Measurements from ENCODE around the gene NDUFAF8. TPM values are rescaled to one million over a fixed set of nuclear protein-coding genes. Genes with fewer than 3 reads are reported as not detected.
A peak's percentile ranks its signal among the peaks of the same experiment; 100 is the strongest.

The NDUFAF8 gene
- total and polyA plus RNA-seq, 8 donors: 14.5 to 185 (median 43.4) TPM; not detected in 1

- H3K4me1 ChIP-seq: peaks cover 15 to 21% (median 21%) of the 10 kb centered on the region in 4 donors
- intact Hi-C loops (cut with DNase I; ENCODE audit: low total_unique reads): no loop called here
- TF ChIP-seq EP300 (IDR thresholded peaks at IDR 0.05) (no peak), POLR2AphosphoS5 (IDR thresholded peaks at IDR 0.05) (no peak), POLR2A (IDR thresholded peaks at IDR 0.05) (no peak), CTCF (IDR thresholded peaks at IDR 0.05) (no peak)
- 86 to 91% (median 88%) methylated on average over 9 to 13 of the region's 13 CpGs for WGBS, 5 donors
- no peaks in the 10 kb centered on the region for H3K9me3 ChIP-seq
- H3K27me3 ChIP-seq: no peaks in the 10 kb centered on the region
- no peak for DNase-seq
- peaks cover 0 to 36% (median 24%) of the 10 kb centered on the region in 4 donors for H3K36me3 ChIP-seq
- H3K4me3 ChIP-seq: no peak overlapping the region
- H3K27ac ChIP-seq: no peak overlapping the region
Observed at GRCh38 chr17:81218459-81218858, 20.7 kb upstream of the NDUFAF8 start.

- no peak for DNase-seq
- H3K27ac ChIP-seq: no peak overlapping the region
- no peaks in the 10 kb centered on the region for H3K27me3 ChIP-seq
- WGBS, 5 donors: 93 to 98% (median 97%) methylated on average over 9 to 11 of the region's 11 CpGs
- intact Hi-C loops (cut with DNase I; ENCODE audit: low total_unique reads): no loop called here
- H3K36me3 ChIP-seq: peaks cover 0 to 36% (median 24%) of the 10 kb centered on the region in 4 donors
- TF ChIP-seq POLR2AphosphoS5 (IDR thresholded peaks at IDR 0.05) (no peak), EP300 (IDR thresholded peaks at IDR 0.05) (no peak), POLR2A (IDR thresholded peaks at IDR 0.05) (no peak), CTCF (IDR thresholded peaks at IDR 0.05) (no peak)
- no peak overlapping the region for H3K4me3 ChIP-seq
- H3K9me3 ChIP-seq: no peaks in the 10 kb centered on the region
- peaks cover 19 to 26% (median 26%) of the 10 kb centered on the region in 4 donors for H3K4me1 ChIP-seq
Observed at GRCh38 chr17:81218991-81219390, 20.1 kb upstream of the NDUFAF8 start.

- intact Hi-C loops (cut with DNase I; ENCODE audit: low total_unique reads): no loop called here
- Histone ChIP-seq H3K4me1 (peaks cover 19 to 26% (median 26%) of the 10 kb centered on the region in 4 donors), H3K4me3 (no peak overlapping the region), H3K27ac (no peak overlapping the region), H3K9me3 (no peaks in the 10 kb centered on the region), H3K27me3 (no peaks in the 10 kb centered on the region), H3K36me3 (peaks cover 0 to 36% (median 24%) of the 10 kb centered on the region in 4 donors)
- no peak for DNase-seq
- no peak for TF ChIP-seq CTCF (IDR thresholded peaks at IDR 0.05)
- no peak for TF ChIP-seq POLR2A (IDR thresholded peaks at IDR 0.05)
- no peak for TF ChIP-seq POLR2AphosphoS5 (IDR thresholded peaks at IDR 0.05)
- no peak for TF ChIP-seq EP300 (IDR thresholded peaks at IDR 0.05)
- 94 to 96% (median 94%) methylated on average over 23 to 24 of the region's 24 CpGs for WGBS, 5 donors
Observed at GRCh38 chr17:81219476-81220180, 19.5 kb upstream of the NDUFAF8 start.

GRCh38 chr17:81221371-81221841, 17.7 kb upstream of the NDUFAF8 start:
- H3K4me1 ChIP-seq: peaks cover 19 to 26% (median 26%) of the 10 kb centered on the region in 4 donors
- no peaks in the 10 kb centered on the region for H3K27me3 ChIP-seq
- no peaks in the 10 kb centered on the region for H3K9me3 ChIP-seq
- DNase-seq: no peak
- peak overlapping the region in 3 of 4 donors; percentile 83 to 92 (median 88) for H3K4me3 ChIP-seq
- H3K36me3 ChIP-seq: peaks cover 0 to 36% (median 24%) of the 10 kb centered on the region in 4 donors
- no peak overlapping the region for H3K27ac ChIP-seq
- TF ChIP-seq POLR2A (IDR thresholded peaks at IDR 0.05): no peak
- TF ChIP-seq EP300 (IDR thresholded peaks at IDR 0.05): no peak
- TF ChIP-seq POLR2AphosphoS5 (IDR thresholded peaks at IDR 0.05): no peak
- no peak for TF ChIP-seq CTCF (IDR thresholded peaks at IDR 0.05)
- WGBS, 5 donors: 58 to 72% (median 65%) methylated on average over 11 of the region's 11 CpGs
- intact Hi-C loops (cut with DNase I; ENCODE audit: low total_unique reads): no loop called here
